Measurements from ENCODE around the gene GABRB1. TPM values are rescaled to one million over a fixed set of nuclear protein-coding genes. Genes with fewer than 3 reads are reported as not detected.

GABRB1 gene
- total RNA-seq, 1 experiment from 2014 or later, result not detected

DNA sequence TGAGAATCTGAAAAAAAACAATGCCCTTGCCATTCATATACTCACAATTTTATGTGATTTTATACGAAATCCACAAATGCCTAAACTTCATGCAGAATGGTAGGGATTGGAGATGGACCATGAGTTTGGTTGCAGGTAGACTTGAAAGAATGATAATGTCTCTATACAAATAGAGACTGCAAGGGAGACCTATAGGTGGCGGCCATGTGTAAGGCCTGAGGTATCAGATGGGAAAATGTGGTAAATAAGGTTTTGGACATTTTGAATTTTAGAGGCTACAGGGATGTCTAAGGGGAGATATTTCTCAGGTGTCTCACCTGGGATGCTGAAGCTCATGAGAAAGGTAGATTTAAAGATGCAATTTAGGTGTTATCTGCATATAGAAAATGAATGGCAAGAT lies 78.0 kb downstream of the GABRB1 start:
- no peaks in the 10 kb centered on the region for H3K9me2 ChIP-seq (ENCODE audit: insufficient read depth)
- CTCF ChIA-PET, result interaction anchor here (1.7 kb wide), 1 partner anchor 13 kb away, joined by 4 read pairs; no protein-coding TSS in a partner anchor
- H3K4me3 ChIP-seq (replicated peaks in 1 of 2; ENCODE audit: low read depth in 1 of 2, low read length in 2 of 2), result no peak overlapping the region
- H3K27ac ChIP-seq (ENCODE audit: low read depth, low read length), result no peak overlapping the region
- H3K4me1 ChIP-seq (ENCODE audit: control insufficient read depth in 1 of 2, insufficient read depth in 2 of 2, low read length in 2 of 2), result no peaks in the 10 kb centered on the region
- ATAC-seq, result no peak
- POLR2A ChIA-PET, result no interaction called here
- H3K4me2 ChIP-seq (ENCODE audit: low read length), result no peak overlapping the region
- intact Hi-C loops (cut with micrococcal nuclease), result no loop called here
- H3K79me2 ChIP-seq (ENCODE audit: insufficient read depth, low read length), result no peaks in the 10 kb centered on the region
- RAD21 ChIA-PET (ENCODE audit: low non-redundant PET in 1 of 2, low total read pairs in 2 of 2, uncharacterized antibody in 2 of 2, unreplicated experiment in 2 of 2), result no interaction called here
- no peak overlapping the region for H3K9ac ChIP-seq (ENCODE audit: low read length)
- DNase-seq (ENCODE audit: low read depth, low spot score), result no peak
- TF ChIP-seq ZFX (IDR thresholded peaks at IDR 0.05), result no peak
- TF ChIP-seq CBX3 (IDR thresholded peaks at IDR 0.05; ENCODE audit: low read depth), result no peak
- TF ChIP-seq SRF (IDR thresholded peaks at IDR 0.05; ENCODE audit: low read depth), result no peak
- TF ChIP-seq POLR2AphosphoS5 (IDR thresholded peaks at IDR 0.05; ENCODE audit: low read depth, low read length), result no peak
- TF ChIP-seq CEBPB (IDR thresholded peaks at IDR 0.05; ENCODE audit: low read depth), result no peak
- no peak for TF ChIP-seq EZH2 (IDR thresholded peaks at IDR 0.05)
- TF ChIP-seq, protein P1, sequence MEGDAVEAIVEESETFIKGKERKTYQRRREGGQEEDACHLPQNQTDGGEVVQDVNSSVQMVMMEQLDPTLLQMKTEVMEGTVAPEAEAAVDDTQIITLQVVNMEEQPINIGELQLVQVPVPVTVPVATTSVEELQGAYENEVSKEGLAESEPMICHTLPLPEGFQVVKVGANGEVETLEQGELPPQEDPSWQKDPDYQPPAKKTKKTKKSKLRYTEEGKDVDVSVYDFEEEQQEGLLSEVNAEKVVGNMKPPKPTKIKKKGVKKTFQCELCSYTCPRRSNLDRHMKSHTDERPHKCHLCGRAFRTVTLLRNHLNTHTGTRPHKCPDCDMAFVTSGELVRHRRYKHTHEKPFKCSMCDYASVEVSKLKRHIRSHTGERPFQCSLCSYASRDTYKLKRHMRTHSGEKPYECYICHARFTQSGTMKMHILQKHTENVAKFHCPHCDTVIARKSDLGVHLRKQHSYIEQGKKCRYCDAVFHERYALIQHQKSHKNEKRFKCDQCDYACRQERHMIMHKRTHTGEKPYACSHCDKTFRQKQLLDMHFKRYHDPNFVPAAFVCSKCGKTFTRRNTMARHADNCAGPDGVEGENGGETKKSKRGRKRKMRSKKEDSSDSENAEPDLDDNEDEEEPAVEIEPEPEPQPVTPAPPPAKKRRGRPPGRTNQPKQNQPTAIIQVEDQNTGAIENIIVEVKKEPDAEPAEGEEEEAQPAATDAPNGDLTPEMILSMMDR (IDR thresholded peaks at IDR 0.05 in 2 of 3, conservative IDR thresholded peaks at IDR 0.05 in 1 of 3; ENCODE audit: borderline replicate concordance in 1 of 3, insufficient read depth in 1 of 3, low read depth in 2 of 3, low read length in 2 of 3), result no peak
- no peak for TF ChIP-seq FOSL1 (IDR thresholded peaks at IDR 0.05; ENCODE audit: low read depth)
- no peak for TF ChIP-seq ZBTB33 (IDR thresholded peaks at IDR 0.05; ENCODE audit: extremely low read depth, insufficient replicate concordance, low read length)
- TF ChIP-seq ELF1 (IDR thresholded peaks at IDR 0.05; ENCODE audit: borderline replicate concordance, low read depth), result no peak
- no peak for TF ChIP-seq MAX (IDR thresholded peaks at IDR 0.05)
- TF ChIP-seq SP1 (IDR thresholded peaks at IDR 0.05; ENCODE audit: low read depth), result no peak
- TF ChIP-seq, protein P2, sequence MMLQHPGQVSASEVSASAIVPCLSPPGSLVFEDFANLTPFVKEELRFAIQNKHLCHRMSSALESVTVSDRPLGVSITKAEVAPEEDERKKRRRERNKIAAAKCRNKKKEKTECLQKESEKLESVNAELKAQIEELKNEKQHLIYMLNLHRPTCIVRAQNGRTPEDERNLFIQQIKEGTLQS (IDR thresholded peaks at IDR 0.05), result no peak
- no peak for TF ChIP-seq ZNF274 (IDR thresholded peaks at IDR 0.05; ENCODE audit: low read depth, low read length)
- no peak for TF ChIP-seq POLR2A (IDR thresholded peaks at IDR 0.05; ENCODE audit: borderline replicate concordance, extremely low read depth, insufficient read depth, insufficient read length)
- TF ChIP-seq JUND (IDR thresholded peaks at IDR 0.05), result no peak
- no peak for TF ChIP-seq SIN3A (IDR thresholded peaks at IDR 0.05; ENCODE audit: low read depth)
- no peak for TF ChIP-seq EZH2phosphoT487 (IDR thresholded peaks at IDR 0.05; ENCODE audit: borderline replicate concordance)
- H2AFZ ChIP-seq (ENCODE audit: low read depth, low read length, poor library complexity, severe bottlenecking), result no peak overlapping the region
- no peaks in the 10 kb centered on the region for H3K27me3 ChIP-seq (ENCODE audit: insufficient read depth, low read length)
- H3K9me3 ChIP-seq (ENCODE audit: control insufficient read depth in 1 of 2, insufficient read depth in 1 of 2, low read depth in 1 of 2, low read length in 2 of 2), result no peaks in the 10 kb centered on the region
- no peaks in the 10 kb centered on the region for H3K36me3 ChIP-seq (ENCODE audit: control insufficient read depth in 1 of 2, insufficient read depth in 2 of 2, low read length in 2 of 2)
- no peaks in the 10 kb centered on the region for H4K20me1 ChIP-seq (ENCODE audit: insufficient read depth)
- BruUV-seq (replicated peaks), result no TSS peak

Measured in HCT116 (cell line).